SU-DHL-6 (cell line): ENCODE data around the gene SLCO4A1.

Experiments used
- H2AFZ ChIP-seq: fragments of 200-600 bp; sonication (generic); 2 replicates; pipeline ENCODE4 v1.6.1; 2014; ENCODE audit warnings: low read depth, mild to moderate bottlenecking, moderate library complexity, mixed read lengths, antibody characterized with exemption, low read length; ENCODE audit not compliant: severe bottlenecking
- H3F3A ChIP-seq: fragments of 200-600 bp; shearing (Covaris generic); 2 replicates; pipeline ENCODE4 v1.6.0; 2016; ENCODE audit warnings: antibody characterized with exemption, mild to moderate bottlenecking; ENCODE audit not compliant: insufficient read depth
- H3K27ac ChIP-seq: fragments of 200-600 bp; sonication (generic); 2 replicates; pipeline ENCODE4 v1.5.1; 2016; ENCODE audit warnings: low read depth, mild to moderate bottlenecking, low read length, moderate library complexity, mixed read lengths
- H3K27me3 ChIP-seq: fragments of 200-600 bp; sonication (generic), shearing (Covaris generic); 2 replicates; pipeline ENCODE4 v1.6.0; 2014; ENCODE audit warnings: mild to moderate bottlenecking, low read length
- H3K36me3 ChIP-seq: fragments of 200-600 bp; sonication (generic); 2 replicates; pipeline ENCODE4 v1.6.1; 2014; ENCODE audit warnings: mild to moderate bottlenecking, low read length, mixed read lengths
- H3K4me2 ChIP-seq: fragments of 300-600, 200-600 bp; shearing (Covaris generic), sonication (generic); 2 replicates; pipeline ENCODE4 v1.6.0; 2014; ENCODE audit warnings: low read length, low read depth, mild to moderate bottlenecking; ENCODE audit not compliant: poor library complexity, severe bottlenecking
- H3K4me3 ChIP-seq: fragments of 200-600 bp; sonication (generic); 2 replicates; pipeline ENCODE4 v1.5.1; 2014; ENCODE audit warnings: antibody characterized with exemption, low read length, mild to moderate bottlenecking, mixed read lengths; ENCODE audit not compliant: insufficient read depth, poor library complexity, severe bottlenecking
- H3K79me2 ChIP-seq: fragments of 200-600 bp; sonication (generic); 2 replicates; pipeline ENCODE4 v1.6.1; 2014; ENCODE audit warnings: mild to moderate bottlenecking, low read length, moderate library complexity; ENCODE audit not compliant: insufficient read depth
- H3K9ac ChIP-seq: fragments of 200-600 bp; sonication (generic); 2 replicates; pipeline ENCODE4 v1.7.0; 2014; ENCODE audit warnings: mild to moderate bottlenecking, low read length
- H3K9me2 ChIP-seq: fragments of 200-600 bp; sonication (generic); replicated peaks from 2 replicates; pipeline ENCODE4 v1.6.1; 2014; ENCODE audit warnings: low read length; ENCODE audit not compliant: insufficient read depth
- H3K9me3 ChIP-seq: fragments of 200-600 bp; sonication (generic); 2 replicates; pipeline ENCODE4 v1.6.1; 2014; ENCODE audit warnings: low read length, mixed read lengths; ENCODE audit not compliant: insufficient read depth
- H4K20me1 ChIP-seq: fragments of 200-600 bp; sonication (generic); 2 replicates; pipeline ENCODE4 v1.6.1; 2014; ENCODE audit warnings: low read depth, mild to moderate bottlenecking, antibody characterized with exemption, low read length, moderate library complexity, mixed read lengths
- EZH2phosphoT487 ChIP-seq: fragments of 200-600 bp; sonication (generic), shearing (Covaris generic); conservative IDR thresholded peaks from 2 replicates; pipeline ENCODE4 v1.6.1; 2018; ENCODE audit warnings: mild to moderate bottlenecking, antibody characterized with exemption, low read length, moderate library complexity, mixed read lengths
- TF ChIP-seq, protein P1 (sequence below): fragments of 200-600 bp; sonication (generic); IDR thresholded peaks from one replicate; pipeline ENCODE4 v1.5.1; 2017; ENCODE audit warnings: antibody characterized with exemption, mild to moderate bottlenecking, low read length, moderate library complexity; ENCODE audit not compliant: insufficient read depth, poor library complexity, severe bottlenecking

Gene SLCO4A1

GRCh38 chr20:62642051-62642665 lies at the start of gene SLCO4A1:
Gene SLCO4A1, plus strand, starts transcription at chr20:62642503. Its CDS starts 13,952 bp downstream, at chr20:62656455.
- Histone ChIP-seq H3K27me3 (no peaks in the 10 kb centered on the region; the same call in 1 of the 2 replicates), H3K36me3 (no peaks in the 10 kb centered on the region), H3K9me2 (no peaks in the 10 kb centered on the region), H3K79me2 (peaks cover 12% of the 10 kb centered on the region), H3F3A (no peaks in the 10 kb centered on the region), H3K4me2 (peak within 1 kb of the TSS; percentile 58), H3K9ac (peak within 1 kb of the TSS; percentile 71), H3K4me3 (peak within 1 kb of the TSS; percentile 67), H3K9me3 (no peaks in the 10 kb centered on the region), H2AFZ (peak within 1 kb of the TSS; percentile 56), H3K27ac (peak within 1 kb of the TSS; percentile 52), H4K20me1 (0 out of 2 replicates have a peak, but pooled peaks cover 3% of the 10 kb centered on the region)
- TF ChIP-seq, protein P1, sequence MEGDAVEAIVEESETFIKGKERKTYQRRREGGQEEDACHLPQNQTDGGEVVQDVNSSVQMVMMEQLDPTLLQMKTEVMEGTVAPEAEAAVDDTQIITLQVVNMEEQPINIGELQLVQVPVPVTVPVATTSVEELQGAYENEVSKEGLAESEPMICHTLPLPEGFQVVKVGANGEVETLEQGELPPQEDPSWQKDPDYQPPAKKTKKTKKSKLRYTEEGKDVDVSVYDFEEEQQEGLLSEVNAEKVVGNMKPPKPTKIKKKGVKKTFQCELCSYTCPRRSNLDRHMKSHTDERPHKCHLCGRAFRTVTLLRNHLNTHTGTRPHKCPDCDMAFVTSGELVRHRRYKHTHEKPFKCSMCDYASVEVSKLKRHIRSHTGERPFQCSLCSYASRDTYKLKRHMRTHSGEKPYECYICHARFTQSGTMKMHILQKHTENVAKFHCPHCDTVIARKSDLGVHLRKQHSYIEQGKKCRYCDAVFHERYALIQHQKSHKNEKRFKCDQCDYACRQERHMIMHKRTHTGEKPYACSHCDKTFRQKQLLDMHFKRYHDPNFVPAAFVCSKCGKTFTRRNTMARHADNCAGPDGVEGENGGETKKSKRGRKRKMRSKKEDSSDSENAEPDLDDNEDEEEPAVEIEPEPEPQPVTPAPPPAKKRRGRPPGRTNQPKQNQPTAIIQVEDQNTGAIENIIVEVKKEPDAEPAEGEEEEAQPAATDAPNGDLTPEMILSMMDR = no peak
- TF ChIP-seq EZH2phosphoT487 = no peak

- H3F3A ChIP-seq = no peaks in the 10 kb centered on the region
- no peak overlapping the region for H3K9ac ChIP-seq
- no peak overlapping the region for H2AFZ ChIP-seq
- no peaks in the 10 kb centered on the region for H3K9me2 ChIP-seq
- no peaks in the 10 kb centered on the region for H3K27me3 ChIP-seq
- no peaks in the 10 kb centered on the region for H4K20me1 ChIP-seq
- H3K27ac ChIP-seq = no peak overlapping the region
- no peaks in the 10 kb centered on the region for H3K79me2 ChIP-seq
- no peak for TF ChIP-seq EZH2phosphoT487
- TF ChIP-seq, protein P1 = no peak
- H3K9me3 ChIP-seq = no peaks in the 10 kb centered on the region
- H3K4me2 ChIP-seq = no peak overlapping the region
- no peaks in the 10 kb centered on the region for H3K36me3 ChIP-seq
- H3K4me3 ChIP-seq = no peak overlapping the region
These were observed 49.7 kb upstream of the SLCO4A1 start for GRCh38 chr20:62592506-62593177.

DNA sequence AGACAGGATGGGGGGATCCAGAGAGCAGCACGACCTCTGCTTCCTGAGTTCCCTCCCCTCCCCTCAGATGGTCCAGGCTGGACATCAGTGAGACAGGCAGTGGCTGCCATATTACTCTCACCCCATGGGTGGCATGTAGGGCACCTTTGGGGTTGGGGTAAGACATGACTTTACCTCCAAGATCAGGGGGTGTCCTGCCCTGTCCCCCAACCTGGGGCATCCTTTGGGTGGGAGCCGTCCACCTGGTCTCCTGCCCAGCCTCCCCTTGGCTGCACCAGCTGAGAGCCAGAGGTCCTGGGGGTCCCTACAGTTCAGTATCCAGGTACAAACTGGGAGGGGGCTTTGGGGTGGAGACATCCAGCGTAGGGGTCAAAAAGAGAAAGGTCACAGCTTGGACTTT lies 48.7 kb upstream of the SLCO4A1 start:
- Histone ChIP-seq H4K20me1 (no peaks in the 10 kb centered on the region), H3K4me3 (no peak overlapping the region), H3K27me3 (no peaks in the 10 kb centered on the region), H3K36me3 (no peaks in the 10 kb centered on the region), H3F3A (no peaks in the 10 kb centered on the region), H3K9me3 (no peaks in the 10 kb centered on the region), H3K27ac (no peak overlapping the region), H3K9ac (no peak overlapping the region), H2AFZ (no peak overlapping the region), H3K4me2 (no peak overlapping the region), H3K79me2 (no peaks in the 10 kb centered on the region), H3K9me2 (no peaks in the 10 kb centered on the region)
- TF ChIP-seq, protein P1 = no peak
- no peak for TF ChIP-seq EZH2phosphoT487
